Astrocyte (in vitro differentiated cells and primary cell): ENCODE measurements around the gene KRTAP1-4.
"Not testable (repeated sequence)": the region's sequence is repeated elsewhere in the genome, so short reads cannot be mapped to it uniquely, and the experiment has no call there.

ENCODE experiments used
- CTCF ChIP-seq: IDR thresholded peaks from 2 replicates; pipeline ENCODE4 v1.5.1; 2011; ENCODE audit warnings: low read depth, mild to moderate bottlenecking, inconsistent platforms, low read length, moderate library complexity; ENCODE audit not compliant: insufficient read depth
- EZH2 ChIP-seq: IDR thresholded peaks from 2 replicates; pipeline ENCODE4 v1.6.1; 2012; ENCODE audit warnings: mild to moderate bottlenecking, low read length, inconsistent platforms; ENCODE audit not compliant: insufficient read depth

- TF ChIP-seq CTCF, EZH2: not testable (repeated sequence)
These were observed 16.9 kb upstream of the KRTAP1-4 start, which contains the start of gene KRTAP2-1 for GRCh38 chr17:41046735-41047465.
